CD1c-positive myeloid dendritic cell (primary cell): ENCODE data around the gene MACROH2A1.

Experiments used
- DNase-seq: peaks from one replicate; pipeline ENCODE4 v3.0.0-alpha.2; 2016; ENCODE audit errors: extremely low spot score

Gene MACROH2A1

DNA sequence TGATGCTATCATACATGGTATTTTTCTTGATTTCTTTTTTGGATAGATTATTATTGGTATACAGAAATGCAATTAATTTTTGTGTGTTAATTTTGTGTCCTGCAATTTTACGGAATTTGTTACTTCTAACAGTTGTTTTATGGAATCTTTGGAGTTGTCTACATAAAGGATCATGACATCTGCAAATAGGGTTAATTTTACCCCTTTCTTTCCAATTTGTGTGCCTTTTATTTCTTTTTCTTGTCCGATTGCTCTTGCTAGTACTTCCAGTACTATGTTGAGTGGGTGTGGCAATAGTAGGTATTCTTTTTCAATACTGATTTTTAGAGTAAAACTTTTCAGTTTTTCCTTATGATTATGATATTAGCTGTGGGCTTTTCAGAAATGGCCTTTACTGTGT, 111.5 kb downstream of the MACROH2A1 start:
- no peak for DNase-seq
